WTC11 (cell line): Measurements from ENCODE around the gene AHRR.

Experiments
- NFYB ChIP-seq: sonication (generic); formaldehyde crosslinking; conservative IDR thresholded peaks from 2 replicates; pipeline ENCODE4 v1.8.0; 2022; ENCODE audit warnings: low read depth, missing genetic modification reagents
- ZNF121 ChIP-seq: sonication (generic); formaldehyde crosslinking; IDR thresholded peaks from 2 replicates; pipeline ENCODE4 v1.8.0; 2023; ENCODE audit warnings: missing genetic modification reagents
- TF ChIP-seq, protein P1 (sequence below): sonication (generic); formaldehyde crosslinking; IDR thresholded peaks from 2 replicates; pipeline ENCODE4 v1.8.1; 2022; ENCODE audit warnings: low read depth, mild to moderate bottlenecking, moderate library complexity, missing genetic modification reagents, borderline replicate concordance

DNA sequence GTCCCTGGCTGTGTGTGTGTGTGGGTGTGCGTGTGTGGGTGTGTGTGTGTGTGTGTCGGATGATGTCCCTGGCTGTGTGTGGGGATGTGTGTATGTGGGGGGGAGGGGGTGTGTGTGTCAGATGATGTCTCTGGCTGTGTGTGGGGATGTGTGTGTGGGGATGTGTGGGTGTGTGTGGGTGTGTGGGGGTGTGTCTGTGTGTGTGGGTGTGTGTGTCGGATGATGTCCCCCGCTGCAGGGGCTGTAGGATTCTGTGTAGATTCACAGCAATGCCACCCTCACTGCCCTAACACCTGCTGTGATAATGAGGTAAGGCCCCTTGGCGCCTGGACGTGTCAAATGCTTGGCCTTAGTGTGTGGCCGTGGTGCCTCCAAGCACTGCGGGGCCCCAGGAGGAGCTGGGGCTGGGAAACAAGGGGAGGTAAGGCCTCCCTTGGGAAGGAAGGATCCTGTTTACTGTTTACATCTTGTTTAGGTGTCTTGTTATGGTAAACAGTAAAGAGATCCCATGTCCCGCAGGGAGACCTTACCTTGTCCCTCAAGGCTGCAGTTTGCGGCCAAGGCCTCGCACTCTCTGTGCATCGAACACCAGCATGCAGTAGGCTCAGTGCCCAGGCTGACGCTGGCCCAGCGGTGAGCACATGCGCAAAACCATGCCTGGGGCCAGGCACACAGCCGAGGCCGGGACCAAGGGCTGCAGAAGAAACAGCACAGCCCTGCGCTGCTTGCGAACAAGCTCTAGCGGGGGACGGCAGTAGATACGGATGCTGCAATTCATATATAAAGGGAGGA lies 24.1 kb downstream of the AHRR start:
- TF ChIP-seq ZNF121 (CRISPR knock-in tag): no peak
- TF ChIP-seq NFYB: no peak
- TF ChIP-seq, protein P1, sequence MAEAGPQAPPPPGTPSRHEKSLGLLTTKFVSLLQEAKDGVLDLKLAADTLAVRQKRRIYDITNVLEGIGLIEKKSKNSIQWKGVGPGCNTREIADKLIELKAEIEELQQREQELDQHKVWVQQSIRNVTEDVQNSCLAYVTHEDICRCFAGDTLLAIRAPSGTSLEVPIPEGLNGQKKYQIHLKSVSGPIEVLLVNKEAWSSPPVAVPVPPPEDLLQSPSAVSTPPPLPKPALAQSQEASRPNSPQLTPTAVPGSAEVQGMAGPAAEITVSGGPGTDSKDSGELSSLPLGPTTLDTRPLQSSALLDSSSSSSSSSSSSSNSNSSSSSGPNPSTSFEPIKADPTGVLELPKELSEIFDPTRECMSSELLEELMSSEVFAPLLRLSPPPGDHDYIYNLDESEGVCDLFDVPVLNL (CRISPR knock-in tag): no peak
